ENCODE results near the gene USP6NL.

GRCh38 chr10:11509036-11509435 is 102.4 kb downstream of the USP6NL start:
- TF ChIP-seq CTCF (IDR thresholded peaks at IDR 0.05 in 2 of 3, conservative IDR thresholded peaks at IDR 0.05 in 1 of 3; ENCODE audit: control insufficient read depth in 2 of 3, extremely low read depth in 1 of 3, insufficient read depth in 1 of 3, low read depth in 3 of 3, low read length in 3 of 3), result no peak
- no peak for TF ChIP-seq HDAC2 (IDR thresholded peaks at IDR 0.05)
- no peak for TF ChIP-seq TARDBP (IDR thresholded peaks at IDR 0.05; ENCODE audit: borderline replicate concordance)
- TF ChIP-seq POLR2A (IDR thresholded peaks at IDR 0.05; ENCODE audit: low read depth, low read length), result no peak

Measured in GM12878 (cell line).